ENCODE measurements around the gene AIPL1.

AIPL1 gene

DNA sequence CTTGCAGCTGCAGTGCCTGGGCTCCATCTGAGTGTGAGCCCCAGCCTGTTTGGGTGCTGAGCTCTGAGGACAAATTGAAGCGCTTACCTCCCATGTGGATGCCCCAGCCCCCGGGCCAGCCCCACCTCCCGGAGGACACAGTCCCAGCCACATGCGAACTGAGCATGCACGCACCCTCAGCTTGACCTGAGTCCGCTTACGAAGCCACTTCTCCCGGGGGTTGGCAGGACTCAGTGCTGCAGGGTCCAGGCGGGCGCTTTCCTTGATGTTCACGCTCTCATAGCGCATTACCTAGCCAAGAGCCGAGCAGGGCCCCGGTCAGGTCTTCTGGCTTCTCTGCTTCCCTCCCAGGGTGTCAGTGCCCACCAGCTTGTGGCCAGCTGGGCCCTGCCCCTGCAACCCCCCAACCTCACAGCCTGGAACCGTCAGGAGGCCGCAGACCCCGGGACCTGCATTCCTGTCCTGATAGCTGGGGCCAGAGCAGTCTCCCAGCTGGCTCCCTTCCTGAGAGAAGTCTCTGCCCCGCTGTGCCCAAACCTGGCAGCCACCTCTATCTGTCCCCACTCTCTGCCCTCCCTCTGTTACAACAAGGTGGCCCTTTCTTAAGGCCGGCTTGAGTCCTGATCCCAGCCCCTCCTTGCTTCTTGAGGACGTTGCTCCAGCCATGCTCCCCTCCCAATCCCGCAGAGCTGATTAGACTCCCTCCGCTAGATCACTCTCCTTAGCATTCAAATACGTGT is 33.3 kb upstream of the AIPL1 start:
- in situ Hi-C loops (cut with HindIII; ENCODE audit: low sequenced_read_pairs), result no loop called here

GRCh38 chr17:6467567-6467966 is 32.6 kb upstream of the AIPL1 start:
- in situ Hi-C loops (cut with HindIII; ENCODE audit: low sequenced_read_pairs), result no loop called here

DNA sequence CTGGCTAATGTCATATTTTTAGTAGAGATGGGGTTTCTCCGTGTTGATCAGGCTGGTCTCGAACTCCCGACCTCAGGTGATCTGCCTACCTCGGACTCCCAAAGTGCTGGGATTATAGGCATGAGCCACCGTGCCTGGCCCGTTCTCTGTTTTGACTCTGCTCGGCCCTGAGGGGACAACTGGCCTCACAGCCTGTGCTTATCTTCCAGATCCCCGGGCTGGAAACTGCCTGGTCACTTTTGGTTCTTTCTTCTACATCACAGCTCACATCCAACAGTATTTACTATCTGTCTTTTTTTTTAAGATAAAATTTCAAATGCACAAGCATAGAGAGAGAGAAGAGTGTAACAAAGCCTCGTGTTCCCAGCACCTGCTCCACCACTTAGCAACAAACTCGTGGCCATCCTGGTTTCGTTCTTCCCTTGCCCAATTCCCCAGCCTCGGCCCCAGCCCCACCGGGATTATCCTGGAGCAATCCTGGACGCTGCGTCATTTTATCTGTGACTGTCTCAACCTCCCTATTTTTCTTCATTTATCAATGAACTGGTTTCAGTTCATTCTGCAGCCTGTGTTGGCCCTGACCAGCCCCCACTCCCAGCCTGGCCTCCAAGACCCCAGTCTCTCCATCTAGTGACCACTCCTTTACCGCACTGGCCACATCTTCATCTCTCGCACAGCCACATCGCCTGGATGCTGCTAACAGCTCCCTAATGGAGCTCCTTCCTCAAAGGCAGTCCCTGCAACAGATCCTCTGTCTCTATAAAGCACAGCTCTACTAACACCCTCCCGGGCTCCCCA is 30.5 kb upstream of the AIPL1 start:
- in situ Hi-C loops (cut with HindIII; ENCODE audit: low sequenced_read_pairs), result no loop called here

- in situ Hi-C loops (cut with HindIII; ENCODE audit: low sequenced_read_pairs), result no loop called here
Measured at GRCh38 chr17:6464446-6465041, 29.6 kb upstream of the AIPL1 start.

DNA sequence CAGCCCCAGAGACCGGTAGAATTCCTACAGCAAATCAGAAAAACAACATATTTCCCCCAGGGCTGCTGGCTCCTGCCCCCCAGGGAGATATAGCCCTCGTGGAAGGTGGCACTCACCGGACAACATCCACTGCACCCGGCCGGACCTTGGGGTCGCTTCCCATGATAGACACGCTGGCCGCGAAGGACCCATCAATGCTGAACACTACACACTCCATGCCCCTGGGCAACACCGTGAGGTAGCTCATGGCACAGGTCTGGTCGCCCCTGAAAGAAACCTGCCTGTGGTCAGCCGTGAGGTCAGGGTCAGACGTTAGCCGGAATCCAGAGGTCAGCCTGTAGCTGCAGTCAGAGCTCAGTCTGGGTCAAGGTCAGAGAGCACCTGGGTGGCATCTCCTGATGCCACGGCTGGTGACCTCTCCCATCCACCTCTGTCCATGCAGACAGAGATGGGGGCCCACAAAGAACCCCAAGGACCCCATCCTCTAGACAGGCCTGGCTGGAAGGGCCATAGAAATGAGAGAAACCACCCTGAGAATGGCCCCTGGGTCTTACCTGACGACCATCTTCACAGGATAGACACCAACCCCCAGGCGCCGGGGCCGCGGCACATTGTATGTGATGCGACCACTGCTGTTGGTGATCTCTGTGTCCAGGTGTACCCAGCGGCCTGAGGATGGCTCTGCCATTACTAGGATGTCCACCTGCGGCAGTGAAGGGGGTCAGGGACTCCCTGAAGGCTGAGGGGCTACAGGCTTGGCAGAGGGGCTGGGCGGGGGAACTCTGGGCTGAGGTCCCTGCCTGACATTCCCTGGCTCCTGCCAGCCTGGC is 28.9 kb upstream of the AIPL1 start:
- in situ Hi-C loops (cut with HindIII; ENCODE audit: low sequenced_read_pairs), result no loop called here

GRCh38 chr17:6462692-6463091 is 27.8 kb upstream of the AIPL1 start:
- in situ Hi-C loops (cut with HindIII; ENCODE audit: low sequenced_read_pairs), result no loop called here

- in situ Hi-C loops (cut with HindIII; ENCODE audit: low sequenced_read_pairs), result no loop called here
Measured at GRCh38 chr17:6461792-6462524, 27.0 kb upstream of the AIPL1 start.

DNA sequence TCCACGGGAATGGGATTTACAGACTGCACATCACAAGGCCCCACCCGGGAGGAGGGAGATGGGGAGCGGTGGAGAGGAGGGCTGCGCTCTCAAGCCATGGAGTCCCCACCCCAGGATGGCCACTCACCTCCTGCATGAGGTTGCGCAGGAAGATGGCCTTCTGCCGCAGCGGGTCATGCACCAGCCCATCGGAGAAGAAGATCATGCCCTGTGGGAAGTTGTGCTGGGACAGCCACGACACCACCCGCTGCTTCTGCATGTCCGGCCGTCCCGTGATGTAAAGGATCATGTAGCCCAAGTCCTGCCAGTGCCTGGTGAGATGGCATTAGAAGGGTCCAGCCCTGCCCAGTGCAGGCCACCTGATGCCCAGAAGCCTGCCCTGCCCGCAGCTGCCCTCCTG is 26.3 kb upstream of the AIPL1 start:
- in situ Hi-C loops (cut with HindIII; ENCODE audit: low sequenced_read_pairs), result no loop called here

DNA sequence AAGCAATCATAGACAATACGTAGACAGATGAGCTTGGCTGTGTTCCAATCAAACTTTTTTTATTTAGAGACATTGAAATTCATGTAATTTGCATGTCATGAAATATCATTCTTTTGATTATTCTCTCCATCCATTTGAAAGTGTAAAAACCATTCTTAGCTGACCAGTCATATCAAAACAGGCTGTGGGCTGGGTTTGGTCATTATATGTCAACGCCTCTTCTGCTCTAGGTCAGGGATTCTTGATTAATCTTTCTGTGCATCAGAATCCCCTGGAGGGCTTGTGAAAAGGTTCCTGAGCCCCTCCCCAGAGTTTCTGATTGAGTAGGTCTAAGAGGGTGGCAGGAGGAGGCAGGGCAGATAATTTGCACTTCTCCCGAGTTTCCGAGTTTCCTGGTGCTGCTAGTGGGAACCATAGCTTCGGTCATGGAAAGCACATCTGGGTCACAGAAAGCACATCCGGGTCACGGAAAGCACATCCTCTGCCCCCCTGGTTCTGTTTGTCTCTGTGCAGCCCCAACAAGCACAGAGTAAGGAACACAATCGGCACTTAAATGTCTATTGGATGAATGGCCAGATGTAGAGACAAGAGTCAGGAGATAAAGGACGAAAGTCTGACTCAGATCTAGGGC is 25.7 kb upstream of the AIPL1 start:
- in situ Hi-C loops (cut with HindIII; ENCODE audit: low sequenced_read_pairs), result no loop called here

DNA sequence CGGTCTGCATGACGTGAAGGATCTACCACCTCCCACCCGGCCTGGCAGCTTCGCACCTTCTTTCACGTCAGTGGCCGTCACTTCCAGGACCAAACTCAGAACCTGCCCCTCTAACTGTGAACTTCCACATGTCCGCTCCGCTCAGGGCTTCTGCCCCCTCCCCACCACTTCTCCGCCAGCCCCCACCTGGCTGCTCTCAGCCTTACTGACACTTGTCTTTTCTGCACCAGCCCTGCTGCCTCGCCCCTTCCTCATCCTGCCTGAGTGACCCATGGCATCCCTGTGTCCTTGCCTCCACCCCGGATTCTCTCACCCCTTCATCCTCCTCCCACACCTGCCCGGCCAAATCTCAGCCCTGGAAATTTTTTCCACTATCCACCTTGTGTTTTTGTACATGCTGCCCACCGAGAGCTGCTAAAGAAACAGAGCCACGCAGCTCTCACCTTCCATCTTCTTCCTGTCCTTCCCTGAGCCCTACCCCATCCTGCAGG is 23.6 kb upstream of the AIPL1 start:
- in situ Hi-C loops (cut with HindIII; ENCODE audit: low sequenced_read_pairs), result no loop called here

DNA sequence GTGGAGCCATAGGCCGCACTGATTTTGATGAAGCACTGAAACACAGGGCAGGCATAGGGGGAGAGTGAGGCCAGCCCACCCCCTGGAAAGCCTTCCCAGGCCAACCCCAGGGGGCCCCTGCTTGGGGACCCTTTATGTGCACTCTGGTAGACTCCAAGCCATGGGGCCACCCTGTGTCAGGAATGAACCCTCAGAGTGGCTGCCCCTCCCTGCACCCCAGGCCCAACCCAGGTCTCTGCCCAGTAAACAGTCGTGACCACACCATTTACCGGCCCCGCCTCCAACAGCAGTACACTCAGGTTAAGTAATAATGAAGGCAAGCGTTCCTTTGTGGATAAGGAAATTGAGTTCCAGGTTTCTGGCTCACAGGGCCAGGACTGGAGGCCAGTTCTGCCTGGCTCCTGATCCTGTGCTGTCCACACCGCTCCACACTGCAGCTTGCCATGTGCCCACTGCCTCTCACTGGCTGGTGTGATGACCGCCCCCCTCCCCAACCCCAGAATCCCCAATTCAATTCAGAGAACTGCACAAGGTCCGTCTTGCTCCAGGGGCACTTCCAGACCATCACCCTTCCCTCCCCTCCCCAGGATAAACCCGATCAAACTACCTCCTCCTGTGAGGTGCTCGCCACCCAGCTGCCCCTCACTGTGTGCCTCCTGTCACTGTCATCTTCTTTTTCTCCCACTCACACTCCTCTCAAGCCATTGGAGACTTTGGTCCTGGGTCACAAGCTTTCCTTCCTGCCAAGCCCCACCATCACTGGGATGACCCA is 23.0 kb upstream of the AIPL1 start:
- in situ Hi-C loops (cut with HindIII; ENCODE audit: low sequenced_read_pairs), result no loop called here

GRCh38 chr17:6456914-6457687 is 22.2 kb upstream of the AIPL1 start:
- in situ Hi-C loops (cut with HindIII; ENCODE audit: low sequenced_read_pairs), result no loop called here

DNA sequence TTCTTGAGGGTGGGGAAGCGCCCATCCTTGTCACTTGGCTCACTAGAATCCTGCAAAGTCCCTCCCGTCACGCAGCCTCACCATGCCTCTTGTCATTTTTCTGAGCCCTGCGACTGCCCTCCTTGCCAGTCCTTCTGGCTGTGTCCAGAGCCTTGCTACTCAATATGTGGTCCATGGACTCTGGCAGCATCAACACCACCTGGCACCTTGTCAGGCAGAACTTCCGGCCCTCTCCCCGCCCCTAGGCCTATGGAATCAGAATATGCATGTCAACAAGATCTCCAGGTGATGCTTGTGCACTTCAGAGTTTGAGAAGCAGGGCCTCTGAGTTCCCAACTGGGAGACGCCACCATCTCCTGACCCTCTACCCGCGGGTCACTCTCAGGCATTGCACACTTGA is 21.4 kb upstream of the AIPL1 start:
- in situ Hi-C loops (cut with HindIII; ENCODE audit: low sequenced_read_pairs), result no loop called here

DNA sequence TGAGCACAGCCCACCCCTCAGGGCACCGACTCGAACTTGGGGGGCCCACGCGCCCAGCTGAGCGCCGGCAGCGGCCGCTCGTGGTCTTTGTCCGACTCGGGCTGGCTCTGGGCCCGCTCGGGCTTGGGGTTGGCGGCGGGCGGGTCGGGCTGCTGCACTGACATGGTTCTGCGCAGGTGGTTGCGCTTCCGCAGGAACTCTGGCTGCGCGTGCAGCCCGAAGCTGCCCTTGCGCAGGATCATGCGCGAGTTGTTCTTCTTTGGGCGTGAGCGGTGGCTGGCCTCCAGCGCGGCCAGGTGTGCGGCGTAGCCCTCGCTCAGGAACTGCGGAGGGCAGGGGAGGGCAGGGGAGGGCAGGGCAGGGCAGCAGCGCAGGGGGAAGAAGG is 20.4 kb upstream of the AIPL1 start:
- in situ Hi-C loops (cut with HindIII; ENCODE audit: low sequenced_read_pairs), result no loop called here

DNA sequence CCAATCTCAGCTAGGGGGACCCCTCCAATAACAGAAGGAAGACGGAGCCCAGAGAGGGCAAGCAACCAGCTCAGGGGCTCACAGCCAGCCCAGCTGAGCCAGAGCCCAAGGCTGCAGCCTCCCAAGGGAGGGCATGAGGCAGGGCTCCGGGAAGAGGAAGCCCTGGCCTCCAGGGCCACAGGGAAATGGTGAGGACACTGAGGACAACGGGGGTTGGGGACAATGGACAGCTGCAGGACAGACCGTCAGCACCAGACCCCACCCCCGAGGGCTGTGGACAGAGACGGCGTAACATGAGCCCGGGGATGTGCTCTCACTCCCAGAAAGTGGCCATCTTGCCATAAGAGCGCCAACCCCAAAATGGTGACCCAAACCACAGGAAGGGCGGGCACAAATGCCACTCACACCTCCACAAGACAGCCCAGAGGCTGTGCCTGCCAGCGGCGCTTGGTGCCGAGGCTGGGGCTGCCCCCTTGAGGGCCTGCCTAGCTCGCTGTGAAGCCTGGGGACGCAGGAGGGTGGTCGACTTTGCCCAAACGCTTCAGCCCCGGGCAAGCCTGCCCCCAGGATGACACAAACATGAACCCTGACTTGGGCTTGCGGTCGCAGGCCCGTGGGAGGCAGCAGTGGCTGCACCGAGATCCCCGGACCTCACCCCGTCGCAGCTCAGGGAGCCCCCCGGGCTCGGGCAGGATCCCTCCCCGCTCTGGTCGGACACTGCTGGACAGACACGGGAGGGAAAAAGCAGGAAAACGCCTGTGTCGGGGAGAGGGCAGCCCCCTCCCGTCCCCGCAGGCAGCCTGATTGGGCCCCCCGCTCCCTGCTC is 19.8 kb upstream of the AIPL1 start:
- in situ Hi-C loops (cut with HindIII; ENCODE audit: low sequenced_read_pairs), result no loop called here

GRCh38 chr17:6453279-6454024 is 18.5 kb upstream of the AIPL1 start:
- in situ Hi-C loops (cut with HindIII; ENCODE audit: low sequenced_read_pairs), result no loop called here

Measured in endothelial cell of hepatic sinusoid (primary cell).